Tibial nerve (tissue), 4 donors: ENCODE measurements around the gene ZNF41.

Source experiments
- EP300 ChIP-seq, 2 donors: sonication (generic); formaldehyde crosslinking; IDR thresholded peaks; one replicate each; pipeline ENCODE4 v1.6.1; 2017; ENCODE audit warnings: antibody characterized with exemption in 2 of 2, mild to moderate bottlenecking in 1 of 2
- TF ChIP-seq, protein P1 (sequence below), 5 experiments: fragments of 200-600 bp in 3 of 5; fragments of 450-650 bp in 2 of 5; sonication (generic) in 3 of 5; IDR thresholded peaks; one replicate each; pipeline ENCODE4 v1.5.1; 2016 to 2019; ENCODE audit warnings: antibody characterized with exemption in 5 of 5, mild to moderate bottlenecking in 3 of 5, moderate library complexity in 2 of 5

DNA sequence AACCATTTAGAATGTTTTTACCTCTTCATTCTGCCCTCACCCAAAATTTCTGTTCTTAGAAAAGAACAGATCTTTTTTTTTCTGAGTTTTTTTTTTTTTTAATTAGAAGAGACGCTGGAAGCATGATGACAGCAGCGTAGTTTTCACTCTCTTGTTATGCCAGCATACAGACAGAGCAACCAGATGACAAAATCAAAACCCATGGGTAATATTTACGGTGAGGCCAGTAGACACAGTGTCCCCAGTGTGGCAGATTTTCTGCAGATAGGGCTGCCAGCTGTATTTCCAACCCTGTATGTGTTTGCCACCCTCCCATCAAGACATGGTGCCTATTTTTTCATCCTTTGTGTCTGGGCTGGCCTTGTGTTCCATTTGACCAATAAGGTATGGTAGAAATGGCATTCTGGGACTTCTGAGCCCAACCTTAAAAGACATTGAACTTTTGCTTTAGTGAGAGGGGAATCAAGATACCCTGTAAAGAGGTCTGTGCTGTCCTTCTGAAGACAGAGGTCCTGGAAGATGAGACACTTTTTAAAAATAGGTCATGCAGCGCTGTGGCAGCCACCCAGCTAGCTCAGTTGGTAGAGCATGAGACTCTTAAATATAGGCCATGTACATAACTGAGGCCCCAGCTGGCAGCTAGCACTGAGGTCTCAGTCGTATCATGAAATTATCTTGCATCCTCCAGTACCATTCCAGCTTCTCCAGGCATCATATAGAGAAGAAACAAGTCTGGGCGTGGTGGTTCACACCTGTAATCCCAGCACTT, 6.7 kb upstream of the ZNF41 start:
- TF ChIP-seq, protein P1, sequence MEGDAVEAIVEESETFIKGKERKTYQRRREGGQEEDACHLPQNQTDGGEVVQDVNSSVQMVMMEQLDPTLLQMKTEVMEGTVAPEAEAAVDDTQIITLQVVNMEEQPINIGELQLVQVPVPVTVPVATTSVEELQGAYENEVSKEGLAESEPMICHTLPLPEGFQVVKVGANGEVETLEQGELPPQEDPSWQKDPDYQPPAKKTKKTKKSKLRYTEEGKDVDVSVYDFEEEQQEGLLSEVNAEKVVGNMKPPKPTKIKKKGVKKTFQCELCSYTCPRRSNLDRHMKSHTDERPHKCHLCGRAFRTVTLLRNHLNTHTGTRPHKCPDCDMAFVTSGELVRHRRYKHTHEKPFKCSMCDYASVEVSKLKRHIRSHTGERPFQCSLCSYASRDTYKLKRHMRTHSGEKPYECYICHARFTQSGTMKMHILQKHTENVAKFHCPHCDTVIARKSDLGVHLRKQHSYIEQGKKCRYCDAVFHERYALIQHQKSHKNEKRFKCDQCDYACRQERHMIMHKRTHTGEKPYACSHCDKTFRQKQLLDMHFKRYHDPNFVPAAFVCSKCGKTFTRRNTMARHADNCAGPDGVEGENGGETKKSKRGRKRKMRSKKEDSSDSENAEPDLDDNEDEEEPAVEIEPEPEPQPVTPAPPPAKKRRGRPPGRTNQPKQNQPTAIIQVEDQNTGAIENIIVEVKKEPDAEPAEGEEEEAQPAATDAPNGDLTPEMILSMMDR (IDR thresholded peaks at IDR 0.05): no peak
- no peak for TF ChIP-seq EP300 (IDR thresholded peaks at IDR 0.05)
